ENCODE data around the gene SLC16A4.
A peak's percentile ranks its signal among the peaks of the same experiment; 100 is the strongest.

The SLC16A4 gene

GRCh38 chr1:110335265-110335664, 55.6 kb downstream of the SLC16A4 start:
- no peak for DNase-seq
- TF ChIP-seq CTCF (IDR thresholded peaks at IDR 0.05; ENCODE audit: low read depth, low read length), result no peak
- Histone ChIP-seq H3K9me3 (no peaks in the 10 kb centered on the region), H3K4me3 (ENCODE audit: low read depth, low read length) (no peak overlapping the region), H3K36me3 (peaks cover 3% of the 10 kb centered on the region), H3K27me3 (no peaks in the 10 kb centered on the region), H3K4me1 (peaks cover 12% of the 10 kb centered on the region; the same call in 1 of the 2 replicates)

- TF ChIP-seq CTCF (IDR thresholded peaks at IDR 0.05; ENCODE audit: low read depth, low read length), result no peak
- no peak for DNase-seq
- H3K36me3 ChIP-seq, result no peaks in the 10 kb centered on the region
Observed at GRCh38 chr1:110328700-110329099, 62.1 kb downstream of the SLC16A4 start.

GRCh38 chr1:110328274-110328673, 62.6 kb downstream of the SLC16A4 start:
- TF ChIP-seq CTCF (IDR thresholded peaks at IDR 0.05; ENCODE audit: low read depth, low read length), result no peak
- H3K9me3 ChIP-seq, result no peaks in the 10 kb centered on the region; the same call in 1 of the 2 replicates
- H3K4me3 ChIP-seq (ENCODE audit: low read depth, low read length), result no peak overlapping the region
- DNase-seq, result no peak
- H3K27me3 ChIP-seq, result no peaks in the 10 kb centered on the region
- no peaks in the 10 kb centered on the region for H3K36me3 ChIP-seq
- no peaks in the 10 kb centered on the region for H3K4me1 ChIP-seq

More at GRCh38 chr1:110328700-110329099, 62.1 kb downstream of the SLC16A4 start:
- H3K4me3 ChIP-seq (ENCODE audit: low read depth, low read length), result no peak overlapping the region
- no peaks in the 10 kb centered on the region for H3K27me3 ChIP-seq
- no peaks in the 10 kb centered on the region; the same call in 1 of the 2 replicates for H3K9me3 ChIP-seq
- no peaks in the 10 kb centered on the region for H3K4me1 ChIP-seq

DNA sequence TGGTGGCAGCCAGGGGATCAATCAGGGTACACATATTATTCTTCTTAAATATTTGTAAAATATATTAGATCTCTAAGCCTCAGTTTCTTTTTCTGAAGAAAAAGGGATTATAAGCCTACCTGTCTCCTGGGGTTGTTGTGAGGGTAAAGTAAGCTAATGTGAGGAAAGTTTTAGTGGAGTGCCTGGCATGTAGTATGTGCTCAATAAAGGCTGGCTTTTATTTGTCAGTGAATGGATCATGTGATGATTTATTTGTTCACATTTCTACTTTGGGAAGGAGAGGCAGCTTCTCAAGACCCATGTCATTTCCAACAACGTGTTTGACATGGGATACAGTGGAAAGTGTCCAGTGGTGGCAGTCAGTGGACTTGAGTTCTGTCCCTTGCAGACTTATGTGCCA, 64.0 kb downstream of the SLC16A4 start:
- TF ChIP-seq CTCF (IDR thresholded peaks at IDR 0.05; ENCODE audit: low read depth, low read length), result no peak
- Histone ChIP-seq H3K36me3 (no peaks in the 10 kb centered on the region), H3K4me1 (no peaks in the 10 kb centered on the region), H3K9me3 (no peaks in the 10 kb centered on the region; the same call in 1 of the 2 replicates), H3K27me3 (no peaks in the 10 kb centered on the region), H3K4me3 (ENCODE audit: low read depth, low read length) (no peak overlapping the region)
- DNase-seq, result no peak

- Histone ChIP-seq H3K9me3 (no peaks in the 10 kb centered on the region; the same call in 1 of the 2 replicates), H3K4me1 (no peaks in the 10 kb centered on the region), H3K27me3 (no peaks in the 10 kb centered on the region), H3K36me3 (no peaks in the 10 kb centered on the region), H3K4me3 (ENCODE audit: low read depth, low read length) (no peak overlapping the region)
- DNase-seq, result no peak
- TF ChIP-seq CTCF (IDR thresholded peaks at IDR 0.05; ENCODE audit: low read depth, low read length), result no peak
Observed at GRCh38 chr1:110324667-110325066, 66.2 kb downstream of the SLC16A4 start.

- Histone ChIP-seq H3K36me3 (no peaks in the 10 kb centered on the region), H3K27me3 (no peaks in the 10 kb centered on the region), H3K4me1 (no peaks in the 10 kb centered on the region), H3K4me3 (ENCODE audit: low read depth, low read length) (no peak overlapping the region), H3K9me3 (no peaks in the 10 kb centered on the region)
- TF ChIP-seq CTCF (IDR thresholded peaks at IDR 0.05; ENCODE audit: low read depth, low read length), result no peak
- peak; percentile 23 for DNase-seq
Observed at GRCh38 chr1:110321846-110322245, 69.0 kb downstream of the SLC16A4 start.

Data from BE2C (cell line).